Measurements from ENCODE around the gene GPR161. TPM values are rescaled to one million over a fixed set of nuclear protein-coding genes. Genes with fewer than 3 reads are reported as not detected.
"Not testable (repeated sequence)": the region's sequence is repeated elsewhere in the genome, so short reads cannot be mapped to it uniquely, and the experiment has no call there.

The GPR161 gene
- total and polyA plus RNA-seq, 4 donors, result 6.0 to 19.8 (median 13.8) TPM

DNA sequence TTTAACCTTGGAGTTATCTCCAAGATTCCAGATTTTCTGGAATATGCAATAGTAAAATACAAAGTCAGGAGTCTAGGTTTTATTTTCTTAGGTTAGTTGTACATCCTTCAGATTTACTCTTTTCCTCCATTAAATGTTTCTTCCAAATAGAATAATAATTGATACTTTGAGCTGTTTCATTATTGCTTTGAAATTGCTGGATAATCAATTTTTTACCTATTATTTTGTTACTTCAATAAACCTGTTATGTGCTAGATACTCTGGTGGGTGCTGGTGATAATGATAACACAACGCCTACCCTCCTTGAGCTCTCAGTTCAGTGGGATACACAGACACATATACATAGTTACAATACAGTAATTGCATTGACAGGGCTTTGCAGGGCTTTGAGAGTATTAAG lies 79.4 kb downstream of the GPR161 start:
- H3K4me3 ChIP-seq (ENCODE audit: low read length in 2 of 2), result no peak overlapping the region
- no peak for ATAC-seq (ENCODE audit: low FRiP score)
- intact Hi-C loops (cut with DNase I), result no loop called here
- DNase-seq, result no peak
- no peaks in the 10 kb centered on the region for H3K9me3 ChIP-seq (ENCODE audit: control insufficient read depth, low read length)
- H3K36me3 ChIP-seq (ENCODE audit: control insufficient read depth in 1 of 2, insufficient read depth in 2 of 2, low read length in 1 of 2), result no peaks in the 10 kb centered on the region
- WGBS, 2 donors, result 95 to 96% methylated on average over 1 of the region's 1 CpG
- no peaks in the 10 kb centered on the region for H3K27me3 ChIP-seq (ENCODE audit: control insufficient read depth in 1 of 2, insufficient read depth in 2 of 2, low read length in 1 of 2)
- H3K27ac ChIP-seq (ENCODE audit: low read depth in 1 of 2, low read length in 2 of 2), result no peak overlapping the region
- no peaks in the 10 kb centered on the region for H3K4me1 ChIP-seq (ENCODE audit: control insufficient read depth in 1 of 2, insufficient read depth in 2 of 2, low read length in 2 of 2)

DNA sequence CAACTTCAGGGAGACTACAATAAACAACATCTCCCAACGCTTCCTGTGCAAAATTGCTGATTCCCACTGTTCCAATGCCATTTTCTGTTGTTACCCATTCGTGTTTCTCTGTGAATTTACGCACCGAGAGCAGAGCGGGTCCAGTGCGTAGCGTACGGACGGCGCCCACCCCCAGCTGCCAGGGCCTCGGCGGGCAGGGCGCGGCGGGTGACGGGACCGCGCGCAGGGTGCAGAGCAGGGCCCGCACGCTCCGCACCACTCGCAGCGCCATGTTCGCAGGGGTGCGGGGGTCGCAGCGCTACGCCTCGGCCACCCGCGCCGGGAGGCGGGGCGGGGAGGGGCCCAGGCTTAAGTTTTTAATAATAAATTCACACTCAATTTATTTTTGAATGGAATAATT lies 80.6 kb downstream of the GPR161 start:
- WGBS, 2 donors, result 82 to 84% methylated on average over 26 to 33 of the region's 35 CpGs
- H3K4me1 ChIP-seq (ENCODE audit: control insufficient read depth in 1 of 2, insufficient read depth in 2 of 2, low read length in 2 of 2); DNase-seq; H3K27me3 ChIP-seq (ENCODE audit: control insufficient read depth in 1 of 2, insufficient read depth in 2 of 2, low read length in 1 of 2); H3K4me3 ChIP-seq (ENCODE audit: low read length in 2 of 2); H3K36me3 ChIP-seq (ENCODE audit: control insufficient read depth in 1 of 2, insufficient read depth in 2 of 2, low read length in 1 of 2); intact Hi-C loops (cut with DNase I); H3K9me3 ChIP-seq (ENCODE audit: control insufficient read depth, low read length); H3K27ac ChIP-seq (ENCODE audit: low read depth in 1 of 2, low read length in 2 of 2): not testable (repeated sequence)
- ATAC-seq (ENCODE audit: low FRiP score), result peak; percentile 73

DNA sequence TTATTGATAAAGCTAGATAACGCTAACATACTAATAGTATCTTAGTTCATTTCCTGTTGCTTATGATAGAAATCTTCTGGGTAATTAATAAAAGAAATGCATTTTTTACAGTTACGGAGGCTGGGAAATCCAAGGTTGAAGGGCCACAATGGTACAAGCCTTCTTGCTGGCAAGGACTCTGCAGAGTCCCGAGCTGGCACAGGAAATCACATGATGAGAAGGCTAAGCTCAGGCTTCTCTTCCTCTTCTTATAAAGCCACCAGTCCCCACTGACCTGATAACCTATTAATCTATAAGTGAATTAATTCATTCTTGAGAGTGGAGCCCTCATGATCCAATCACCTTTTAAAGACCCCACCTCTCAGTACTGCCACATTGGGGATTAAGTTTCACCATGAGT lies 82.6 kb downstream of the GPR161 start:
- no peaks in the 10 kb centered on the region for H3K4me1 ChIP-seq (ENCODE audit: control insufficient read depth in 1 of 2, insufficient read depth in 2 of 2, low read length in 2 of 2)
- DNase-seq (no peak), ATAC-seq (ENCODE audit: low FRiP score) (no peak)
- no peak overlapping the region for H3K27ac ChIP-seq (ENCODE audit: low read depth in 1 of 2, low read length in 2 of 2)
- no peaks in the 10 kb centered on the region for H3K36me3 ChIP-seq (ENCODE audit: control insufficient read depth in 1 of 2, insufficient read depth in 2 of 2, low read length in 1 of 2)
- no peaks in the 10 kb centered on the region for H3K9me3 ChIP-seq (ENCODE audit: control insufficient read depth, low read length)
- intact Hi-C loops (cut with DNase I), result no loop called here
- no peaks in the 10 kb centered on the region for H3K27me3 ChIP-seq (ENCODE audit: control insufficient read depth in 1 of 2, insufficient read depth in 2 of 2, low read length in 1 of 2)
- WGBS, 2 donors, result 61 to 65% methylated on average over 3 of the region's 3 CpGs
- H3K4me3 ChIP-seq (ENCODE audit: low read length in 2 of 2), result no peak overlapping the region

DNA sequence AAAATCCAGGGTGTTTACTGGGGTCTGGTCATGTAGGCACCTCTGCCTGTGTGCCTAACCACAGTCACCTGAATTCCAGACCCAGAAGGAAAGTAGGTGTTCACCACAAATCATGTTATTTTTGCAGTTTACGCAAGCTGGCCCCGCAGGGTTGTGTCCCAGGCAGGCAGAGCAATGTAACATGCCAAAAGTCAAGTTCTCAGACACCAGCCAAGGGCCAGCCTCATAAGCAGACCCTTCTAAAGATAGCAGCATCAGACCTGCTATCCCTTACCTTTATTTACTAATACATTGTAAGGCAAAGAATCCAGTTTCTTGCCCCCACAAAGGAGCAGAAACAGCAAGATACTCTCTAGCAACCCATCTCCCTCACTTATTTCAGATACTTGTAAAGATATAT lies 83.0 kb downstream of the GPR161 start:
- H3K36me3 ChIP-seq (ENCODE audit: control insufficient read depth in 1 of 2, insufficient read depth in 2 of 2, low read length in 1 of 2), result no peaks in the 10 kb centered on the region
- no peak for DNase-seq
- no peak overlapping the region for H3K4me3 ChIP-seq (ENCODE audit: low read length in 2 of 2)
- WGBS, 2 donors, result 37 to 41% methylated on average over 2 of the region's 2 CpGs
- H3K9me3 ChIP-seq (ENCODE audit: control insufficient read depth, low read length), result no peaks in the 10 kb centered on the region
- H3K27me3 ChIP-seq (ENCODE audit: control insufficient read depth in 1 of 2, insufficient read depth in 2 of 2, low read length in 1 of 2), result no peaks in the 10 kb centered on the region
- intact Hi-C loops (cut with DNase I), result no loop called here
- H3K27ac ChIP-seq (ENCODE audit: low read depth in 1 of 2, low read length in 2 of 2), result no peak overlapping the region
- ATAC-seq (ENCODE audit: low FRiP score), result no peak
- H3K4me1 ChIP-seq (ENCODE audit: control insufficient read depth in 1 of 2, insufficient read depth in 2 of 2, low read length in 2 of 2), result no peaks in the 10 kb centered on the region

DNA sequence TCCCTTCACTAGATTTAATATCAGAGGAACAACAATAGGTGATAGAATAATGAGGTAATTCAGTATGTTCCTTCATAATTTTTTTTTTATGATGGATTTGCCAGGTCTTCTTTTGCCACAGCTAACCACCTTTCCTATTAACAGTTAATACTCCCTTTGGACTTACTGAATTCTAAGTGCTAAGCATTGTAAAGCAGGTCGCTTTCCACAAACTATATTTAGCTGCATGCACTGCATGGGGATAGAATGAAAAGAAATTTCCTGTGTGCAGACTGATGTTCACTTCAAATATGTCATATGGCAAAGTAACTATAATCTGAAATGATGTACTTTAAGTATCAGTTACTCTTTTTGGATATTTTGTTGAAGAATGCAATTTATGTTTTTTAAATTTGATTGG lies 85.8 kb downstream of the GPR161 start:
- ATAC-seq (ENCODE audit: low FRiP score) (no peak), DNase-seq (no peak)
- intact Hi-C loops (cut with DNase I), result no loop called here
- Histone ChIP-seq H3K27ac (ENCODE audit: low read depth in 1 of 2, low read length in 2 of 2) (no peak overlapping the region), H3K36me3 (ENCODE audit: control insufficient read depth in 1 of 2, insufficient read depth in 2 of 2, low read length in 1 of 2) (no peaks in the 10 kb centered on the region), H3K4me3 (ENCODE audit: low read length in 2 of 2) (no peak overlapping the region), H3K27me3 (ENCODE audit: control insufficient read depth in 1 of 2, insufficient read depth in 2 of 2, low read length in 1 of 2) (no peaks in the 10 kb centered on the region), H3K4me1 (ENCODE audit: control insufficient read depth in 1 of 2, insufficient read depth in 2 of 2, low read length in 2 of 2) (no peaks in the 10 kb centered on the region), H3K9me3 (ENCODE audit: control insufficient read depth, low read length) (no peaks in the 10 kb centered on the region)
- 13 to 18% methylated on average over 1 of the region's 1 CpG for WGBS, 2 donors

DNA sequence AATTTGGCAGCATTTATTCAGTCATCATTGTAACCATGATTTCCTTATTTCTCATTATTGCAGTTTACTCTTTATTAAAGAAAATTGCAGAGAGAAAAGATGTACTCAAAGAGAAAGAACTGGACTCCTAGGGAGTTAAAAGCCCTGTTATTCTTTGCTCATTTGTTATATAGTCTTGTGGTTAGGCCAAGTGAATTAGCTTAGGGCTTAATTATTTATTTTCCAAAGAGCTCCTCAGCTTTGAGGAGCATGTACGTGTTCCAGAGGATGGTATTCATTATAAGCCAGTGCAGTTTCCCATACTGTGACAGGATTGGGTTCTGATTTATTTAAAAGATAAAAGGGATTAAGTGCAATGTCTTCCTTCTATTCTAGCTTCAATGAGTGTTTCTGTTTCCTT lies 86.4 kb downstream of the GPR161 start:
- no peaks in the 10 kb centered on the region for H3K27me3 ChIP-seq (ENCODE audit: control insufficient read depth in 1 of 2, insufficient read depth in 2 of 2, low read length in 1 of 2)
- H3K4me3 ChIP-seq (ENCODE audit: low read length in 2 of 2), result no peak overlapping the region
- no peaks in the 10 kb centered on the region for H3K36me3 ChIP-seq (ENCODE audit: control insufficient read depth in 1 of 2, insufficient read depth in 2 of 2, low read length in 1 of 2)
- H3K4me1 ChIP-seq (ENCODE audit: control insufficient read depth in 1 of 2, insufficient read depth in 2 of 2, low read length in 2 of 2), result no peaks in the 10 kb centered on the region
- intact Hi-C loops (cut with DNase I), result no loop called here
- DNase-seq (no peak), ATAC-seq (ENCODE audit: low FRiP score) (no peak)
- H3K27ac ChIP-seq (ENCODE audit: low read depth in 1 of 2, low read length in 2 of 2), result no peak overlapping the region
- WGBS, 2 donors, result 41 to 56% methylated on average over 1 of the region's 1 CpG
- no peaks in the 10 kb centered on the region for H3K9me3 ChIP-seq (ENCODE audit: control insufficient read depth, low read length)

DNA sequence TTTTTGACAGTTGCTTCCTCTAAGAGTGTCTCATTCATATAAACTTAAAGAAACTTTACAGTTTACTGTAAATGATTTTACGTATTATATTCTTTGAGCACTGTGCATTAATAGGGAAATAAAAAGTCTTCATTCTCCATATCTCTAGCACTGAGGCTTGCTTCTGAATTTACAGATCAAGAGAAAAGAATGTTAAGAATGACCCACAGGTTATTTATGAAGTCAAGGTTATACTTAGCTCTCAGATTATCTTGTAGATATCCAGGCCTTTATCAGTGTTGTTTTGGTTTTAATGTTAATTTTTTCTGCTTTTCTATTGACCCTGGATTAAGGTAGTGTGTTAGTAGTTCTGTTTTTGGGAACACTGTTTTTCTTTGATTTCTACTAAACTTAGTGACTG lies 91.4 kb downstream of the GPR161 start:
- 77 to 80% methylated on average over 1 of the region's 1 CpG for WGBS, 2 donors
- no peaks in the 10 kb centered on the region for H3K36me3 ChIP-seq (ENCODE audit: control insufficient read depth in 1 of 2, insufficient read depth in 2 of 2, low read length in 1 of 2)
- no peaks in the 10 kb centered on the region for H3K27me3 ChIP-seq (ENCODE audit: control insufficient read depth in 1 of 2, insufficient read depth in 2 of 2, low read length in 1 of 2)
- no peaks in the 10 kb centered on the region for H3K4me1 ChIP-seq (ENCODE audit: control insufficient read depth in 1 of 2, insufficient read depth in 2 of 2, low read length in 2 of 2)
- no peak for ATAC-seq (ENCODE audit: low FRiP score)
- no peaks in the 10 kb centered on the region for H3K9me3 ChIP-seq (ENCODE audit: control insufficient read depth, low read length)
- no peak for DNase-seq
- intact Hi-C loops (cut with DNase I), result no loop called here
- H3K4me3 ChIP-seq (ENCODE audit: low read length in 2 of 2), result no peak overlapping the region
- no peak overlapping the region for H3K27ac ChIP-seq (ENCODE audit: low read depth in 1 of 2, low read length in 2 of 2)

DNA sequence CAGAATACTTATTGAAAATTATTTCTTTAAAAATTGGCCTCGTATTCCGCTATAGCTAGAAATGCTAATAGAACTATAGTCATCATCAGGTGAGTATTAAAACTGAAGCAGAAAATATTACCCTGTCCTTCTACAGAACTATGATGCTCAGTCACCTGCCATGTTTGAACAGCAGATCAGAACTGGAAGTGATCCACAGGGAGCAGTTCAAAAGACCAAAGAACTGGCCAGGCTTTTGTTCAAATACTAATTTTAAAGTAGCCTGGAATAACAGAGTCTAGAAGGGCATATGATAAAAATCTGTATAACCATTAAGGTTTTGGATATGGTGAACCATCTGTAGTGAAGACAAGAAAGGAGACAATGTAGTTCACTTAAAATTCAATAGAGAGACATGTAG lies 94.4 kb downstream of the GPR161 start:
- DNase-seq (no peak), ATAC-seq (ENCODE audit: low FRiP score) (no peak)
- no peak overlapping the region for H3K4me3 ChIP-seq (ENCODE audit: low read length in 2 of 2)
- no peaks in the 10 kb centered on the region for H3K36me3 ChIP-seq (ENCODE audit: control insufficient read depth in 1 of 2, insufficient read depth in 2 of 2, low read length in 1 of 2)
- H3K4me1 ChIP-seq (ENCODE audit: control insufficient read depth in 1 of 2, insufficient read depth in 2 of 2, low read length in 2 of 2), result no peaks in the 10 kb centered on the region
- 98% methylated on average over 2 of the region's 2 CpGs for WGBS, 2 donors
- intact Hi-C loops (cut with DNase I), result no loop called here
- H3K9me3 ChIP-seq (ENCODE audit: control insufficient read depth, low read length), result no peaks in the 10 kb centered on the region
- no peaks in the 10 kb centered on the region for H3K27me3 ChIP-seq (ENCODE audit: control insufficient read depth in 1 of 2, insufficient read depth in 2 of 2, low read length in 1 of 2)
- H3K27ac ChIP-seq (ENCODE audit: low read depth in 1 of 2, low read length in 2 of 2), result no peak overlapping the region

DNA sequence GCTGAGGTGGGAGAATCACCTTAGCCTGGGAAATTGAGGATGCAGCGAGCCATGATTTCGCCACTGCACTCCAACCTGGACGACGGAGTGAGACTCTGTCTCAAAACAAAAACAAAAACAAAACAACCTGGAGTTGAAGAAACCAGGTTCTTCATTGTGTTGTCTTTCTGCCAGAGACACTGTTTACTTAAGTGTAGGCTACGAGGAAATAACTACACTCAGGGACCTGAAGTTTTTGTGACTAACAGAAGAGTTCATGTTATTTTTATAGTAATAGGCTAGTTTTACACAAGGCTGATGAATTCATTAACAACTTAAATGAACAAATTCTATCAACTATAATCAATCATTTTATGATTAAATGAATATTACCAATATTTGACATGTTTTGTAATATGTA lies 101.4 kb downstream of the GPR161 start:
- intact Hi-C loops (cut with DNase I), result no loop called here
- Histone ChIP-seq H3K4me3 (ENCODE audit: low read length in 2 of 2) (no peak overlapping the region), H3K27ac (ENCODE audit: low read depth in 1 of 2, low read length in 2 of 2) (no peak overlapping the region), H3K36me3 (ENCODE audit: control insufficient read depth in 1 of 2, insufficient read depth in 2 of 2, low read length in 1 of 2) (no peaks in the 10 kb centered on the region), H3K4me1 (ENCODE audit: control insufficient read depth in 1 of 2, insufficient read depth in 2 of 2, low read length in 2 of 2) (no peaks in the 10 kb centered on the region), H3K9me3 (ENCODE audit: control insufficient read depth, low read length) (no peaks in the 10 kb centered on the region), H3K27me3 (ENCODE audit: control insufficient read depth in 1 of 2, insufficient read depth in 2 of 2, low read length in 1 of 2) (no peaks in the 10 kb centered on the region)
- WGBS, 2 donors, result 78 to 81% methylated on average over 5 of the region's 5 CpGs
- ATAC-seq (ENCODE audit: low FRiP score), result no peak
- DNase-seq, result no peak
